GM12878 (cell line): Measurements from ENCODE around the gene PRDM16. TPM values are rescaled to one million over a fixed set of nuclear protein-coding genes. Genes with fewer than 3 reads are reported as not detected.

Experiments used
- ATAC-seq: fragments of 200-7000 bp; cut with Tn5 transposase; 3 replicates; pipeline ENCODE4 v1.9.1; 2020; ENCODE audit warnings: mild to moderate bottlenecking, moderate library complexity
- BruUV-seq: library from RNA; stranded (reverse); fragments of 400-500 nt; replicated peaks from 2 replicates; lab custom pipeline; 2021; lab: Mats Ljungman, UMichigan
- CTCF ChIA-PET: fragments of 300-600 bp; sonication (Branson Sonifier 250); formaldehyde crosslinking; extraction: SDS; loops from one replicate; lab custom pipeline; 2021; ENCODE audit warnings: inconsistent platforms; lab: Yijun Ruan, JAX
- POLR2A ChIA-PET: fragments of 350-600 bp; formaldehyde crosslinking; extraction: SDS; loops from one replicate; lab custom pipeline; 2021; ENCODE audit warnings: inconsistent platforms; lab: Charles Lee
- RAD21 ChIA-PET: fragments of 300-600 bp; sonication (Branson Sonifier 250); formaldehyde crosslinking; loops from one replicate; lab custom pipeline; 2023; ENCODE audit warnings: antibody characterized with exemption; ENCODE audit not compliant: unreplicated experiment; lab: Charles Lee
- SMC1A ChIA-PET: fragments of 300-600 bp; sonication (Branson Sonifier 250); formaldehyde crosslinking; loops from one replicate; lab custom pipeline; 2023; ENCODE audit not compliant: unreplicated experiment, uncharacterized antibody; lab: Charles Lee
- DNase-seq: peaks from one replicate; pipeline ENCODE4 v3.0.0-alpha.2; 2011; ENCODE audit warnings: low read depth, low spot score
- FAIRE-seq: peaks from 3 replicates; lab custom pipeline; 2011; peaks lifted over from hg19 to GRCh38; lab: Jason Lieb, UNC
- H2AFZ ChIP-seq: 2 replicates; pipeline ENCODE4 v1.6.0; 2011; ENCODE audit warnings: low read depth, low read length, control low read depth; ENCODE audit not compliant: control insufficient read depth
- H3K27ac ChIP-seq: 2 replicates; pipeline ENCODE4 v1.5.1; 2011; ENCODE audit warnings: control low read depth; ENCODE audit not compliant: control insufficient read depth, insufficient read depth
- H3K27me3 ChIP-seq, 2 experiments: replicated peaks in 1 of 2; 2 replicates each; pipeline versions ENCODE4 v1.6.0 to v1.6.1; 2011; ENCODE audit warnings: low read length in 1 of 2; ENCODE audit not compliant: control insufficient read depth in 2 of 2, insufficient read depth in 2 of 2
- H3K36me3 ChIP-seq, 2 experiments: 2 replicates each; pipeline ENCODE4 v1.5.1; 2011; ENCODE audit warnings: low read length in 1 of 2; ENCODE audit not compliant: control insufficient read depth in 2 of 2, insufficient read depth in 2 of 2
- H3K4me1 ChIP-seq: 2 replicates; pipeline ENCODE4 v1.6.1; 2011; ENCODE audit warnings: mild to moderate bottlenecking, low read length, moderate library complexity, mixed read lengths; ENCODE audit not compliant: control insufficient read depth, insufficient read depth
- H3K4me2 ChIP-seq: 2 replicates; pipeline ENCODE4 v1.6.0; 2011; ENCODE audit warnings: control low read depth; ENCODE audit not compliant: control insufficient read depth, insufficient read depth
- H3K4me3 ChIP-seq: fragments of 200-600 bp; sonication (generic); 2 replicates; pipeline ENCODE4 v1.5.1; 2016
- H3K79me2 ChIP-seq: 2 replicates; pipeline ENCODE4 v1.6.0; 2011; ENCODE audit warnings: low read length; ENCODE audit not compliant: control insufficient read depth, insufficient read depth
- H3K9ac ChIP-seq: 2 replicates; pipeline ENCODE4 v1.8.0; 2011; ENCODE audit warnings: low read length, control low read depth, mixed read lengths; ENCODE audit not compliant: control insufficient read depth, insufficient read depth
- H3K9me3 ChIP-seq: replicated peaks from 3 replicates; pipeline ENCODE4 v1.5.1; 2011; ENCODE audit warnings: mild to moderate bottlenecking, low read length; ENCODE audit not compliant: control insufficient read depth, insufficient read depth
- H4K20me1 ChIP-seq: 2 replicates; pipeline ENCODE4 v1.6.0; 2011; ENCODE audit not compliant: control insufficient read depth, insufficient read depth
- CHD4 ChIP-seq: fragments of 200-600 bp; sonication (generic); IDR thresholded peaks from 2 replicates; pipeline ENCODE4 v1.6.1; 2016; ENCODE audit warnings: mild to moderate bottlenecking
- EGR1 ChIP-seq, 2 experiments: IDR thresholded peaks; 1 replicate in 1 of 2; 2 replicates in 1 of 2; pipeline ENCODE4 v1.6.1; 2011 to 2012; ENCODE audit warnings: low read depth in 2 of 2, low read length in 2 of 2, borderline replicate concordance in 1 of 2, mild to moderate bottlenecking in 1 of 2, moderate library complexity in 1 of 2
- ESRRA ChIP-seq: IDR thresholded peaks from 2 replicates; pipeline ENCODE4 v1.6.1; 2012; ENCODE audit warnings: mild to moderate bottlenecking, low read length, improper control_type of control experiment
- EZH2 ChIP-seq: IDR thresholded peaks from 2 replicates; pipeline ENCODE4 v1.6.1; 2012; ENCODE audit warnings: low read depth, mild to moderate bottlenecking, control low read depth, inconsistent platforms, low read length, borderline replicate concordance; ENCODE audit not compliant: control insufficient read depth
- MEF2A ChIP-seq: IDR thresholded peaks from 2 replicates; pipeline ENCODE4 v1.6.1; 2011; ENCODE audit warnings: low read depth, mild to moderate bottlenecking, low read length, moderate library complexity; ENCODE audit not compliant: insufficient read depth
- NFIC ChIP-seq: IDR thresholded peaks from 2 replicates; pipeline ENCODE4 v1.6.1; 2012; ENCODE audit warnings: low read depth, mild to moderate bottlenecking, inconsistent platforms, low read length, moderate library complexity
- YY1 ChIP-seq: IDR thresholded peaks from 2 replicates; pipeline ENCODE4 v1.6.1; 2011; ENCODE audit warnings: low read depth, mild to moderate bottlenecking, low read length
- WGBS: methylation state at CpG from one replicate; pipeline ENCODE4 v1.1.6; 2016; ENCODE audit warnings: low lambda C conversion rate; ENCODE audit not compliant: insufficient replicate concordance, insufficient coverage; ENCODE audit errors: missing lambda C conversion rate; 5-methylcytosine and 5-hydroxymethylcytosine counted together
- in situ Hi-C: fragments of 300-500 bp; cut with MboI; formaldehyde crosslinking; loops from 9 replicates; pipeline ENCODE4 v1.14.3; 2018; ENCODE audit warnings: mixed read lengths
- intact Hi-C: fragments of 100-400 bp; cut with micrococcal nuclease; formaldehyde crosslinking; loops from one replicate; pipeline ENCODE4 v1.14.2; 2022; ENCODE audit not compliant: unreplicated experiment
- polyA plus RNA-seq, 11 experiments: library from polyadenylated mRNA; depleted of rRNA in 4 of 11; unstranded in 6 of 11; stranded (reverse) in 5 of 11; fragments of >200 nt; fragmentation: Nextera tagmentation in 4 of 11; fragmentation: Illumina TruSeq in 1 of 11; extraction: Ambion mirVana in 4 of 11; extraction: Trizol in 1 of 11; gene quantifications; 1 replicate in 1 of 11; 2 replicates in 10 of 11; pipeline versions ENCODE4 v1.2.1 to v1.2.3, GENCODE V29; 2011 to 2016; ENCODE audit warnings: inconsistent platforms in 2 of 11, missing spikeins in 2 of 11, low read depth in 1 of 11
- total RNA-seq, 4 experiments: library from RNA; depleted of rRNA in 3 of 4; stranded (reverse); fragments of >200 nt in 3 of 4; fragmentation: Illumina TruSeq in 1 of 4; extraction: Trizol in 1 of 4; gene quantifications; 2 replicates each; pipeline versions ENCODE4 v1.2.1 to v1.2.3, GENCODE V29; 2013 to 2021
- TF ChIP-seq, protein P1 (sequence below): IDR thresholded peaks from 2 replicates; pipeline ENCODE4 v1.6.1; 2012; ENCODE audit warnings: improper control_type of control experiment, low read depth, low read length; ENCODE audit not compliant: insufficient replicate concordance
- TF ChIP-seq, protein P2 (sequence below): IDR thresholded peaks from 2 replicates; pipeline ENCODE4 v1.6.1; 2011; ENCODE audit warnings: low read depth, low read length, improper control_type of control experiment, borderline replicate concordance
- TF ChIP-seq, protein P3 (sequence below): fragments of 450-650 bp; IDR thresholded peaks from 2 replicates; pipeline ENCODE4 v1.6.1; 2014; ENCODE audit warnings: mild to moderate bottlenecking

PRDM16 gene
- total and polyA plus RNA-seq, 10 of the 15 experiments (the other 5 are each of a cell fraction or from before 2014, with no cell fraction given) = 0.03 TPM; not detected in 9

DNA sequence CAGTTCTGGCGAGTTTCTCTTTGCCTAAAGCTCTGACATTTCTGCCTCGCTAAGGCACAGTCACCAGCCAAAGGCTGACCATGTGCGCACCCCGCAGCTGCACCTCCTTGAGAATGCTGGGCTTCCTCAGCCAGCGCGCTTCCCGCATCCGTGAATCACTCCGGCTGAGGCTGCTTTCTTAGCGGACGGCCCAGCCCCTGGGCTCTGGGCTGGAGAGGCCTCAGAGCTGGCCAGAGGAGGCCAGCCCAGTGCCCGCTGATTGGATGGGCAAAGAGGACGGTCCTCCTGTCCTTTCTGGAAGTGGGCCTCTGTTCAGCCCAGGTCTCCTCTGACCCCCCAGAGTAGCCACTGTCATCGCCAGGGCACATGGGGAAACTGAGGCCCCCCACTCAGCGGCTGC is 56.1 kb downstream of the PRDM16 start:
- ChIA-PET RAD21 (no interaction called here), CTCF (no interaction called here), SMC1A (no interaction called here), POLR2A (no interaction called here)
- no peaks in the 10 kb centered on the region for H3K9me3 ChIP-seq
- FAIRE-seq (no peak), ATAC-seq (no peak), DNase-seq (no peak)
- intact Hi-C loops = no loop called here
- no peaks in the 10 kb centered on the region for H4K20me1 ChIP-seq
- no peak overlapping the region for H2AFZ ChIP-seq
- in situ Hi-C loops = no loop called here
- H3K4me2 ChIP-seq = no peak overlapping the region
- no peak overlapping the region for H3K4me3 ChIP-seq
- H3K27me3 ChIP-seq = no peaks in the 10 kb centered on the region
- no peaks in the 10 kb centered on the region for H3K79me2 ChIP-seq
- no peak overlapping the region for H3K27ac ChIP-seq
- 51% methylated on average over 15 of the region's 15 CpGs for WGBS
- TF ChIP-seq, protein P1, sequence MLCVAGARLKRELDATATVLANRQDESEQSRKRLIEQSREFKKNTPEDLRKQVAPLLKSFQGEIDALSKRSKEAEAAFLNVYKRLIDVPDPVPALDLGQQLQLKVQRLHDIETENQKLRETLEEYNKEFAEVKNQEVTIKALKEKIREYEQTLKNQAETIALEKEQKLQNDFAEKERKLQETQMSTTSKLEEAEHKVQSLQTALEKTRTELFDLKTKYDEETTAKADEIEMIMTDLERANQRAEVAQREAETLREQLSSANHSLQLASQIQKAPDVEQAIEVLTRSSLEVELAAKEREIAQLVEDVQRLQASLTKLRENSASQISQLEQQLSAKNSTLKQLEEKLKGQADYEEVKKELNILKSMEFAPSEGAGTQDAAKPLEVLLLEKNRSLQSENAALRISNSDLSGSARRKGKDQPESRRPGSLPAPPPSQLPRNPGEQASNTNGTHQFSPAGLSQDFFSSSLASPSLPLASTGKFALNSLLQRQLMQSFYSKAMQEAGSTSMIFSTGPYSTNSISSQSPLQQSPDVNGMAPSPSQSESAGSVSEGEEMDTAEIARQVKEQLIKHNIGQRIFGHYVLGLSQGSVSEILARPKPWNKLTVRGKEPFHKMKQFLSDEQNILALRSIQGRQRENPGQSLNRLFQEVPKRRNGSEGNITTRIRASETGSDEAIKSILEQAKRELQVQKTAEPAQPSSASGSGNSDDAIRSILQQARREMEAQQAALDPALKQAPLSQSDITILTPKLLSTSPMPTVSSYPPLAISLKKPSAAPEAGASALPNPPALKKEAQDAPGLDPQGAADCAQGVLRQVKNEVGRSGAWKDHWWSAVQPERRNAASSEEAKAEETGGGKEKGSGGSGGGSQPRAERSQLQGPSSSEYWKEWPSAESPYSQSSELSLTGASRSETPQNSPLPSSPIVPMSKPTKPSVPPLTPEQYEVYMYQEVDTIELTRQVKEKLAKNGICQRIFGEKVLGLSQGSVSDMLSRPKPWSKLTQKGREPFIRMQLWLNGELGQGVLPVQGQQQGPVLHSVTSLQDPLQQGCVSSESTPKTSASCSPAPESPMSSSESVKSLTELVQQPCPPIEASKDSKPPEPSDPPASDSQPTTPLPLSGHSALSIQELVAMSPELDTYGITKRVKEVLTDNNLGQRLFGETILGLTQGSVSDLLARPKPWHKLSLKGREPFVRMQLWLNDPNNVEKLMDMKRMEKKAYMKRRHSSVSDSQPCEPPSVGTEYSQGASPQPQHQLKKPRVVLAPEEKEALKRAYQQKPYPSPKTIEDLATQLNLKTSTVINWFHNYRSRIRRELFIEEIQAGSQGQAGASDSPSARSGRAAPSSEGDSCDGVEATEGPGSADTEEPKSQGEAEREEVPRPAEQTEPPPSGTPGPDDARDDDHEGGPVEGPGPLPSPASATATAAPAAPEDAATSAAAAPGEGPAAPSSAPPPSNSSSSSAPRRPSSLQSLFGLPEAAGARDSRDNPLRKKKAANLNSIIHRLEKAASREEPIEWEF = no peak
- no peak for TF ChIP-seq EGR1 (IDR thresholded peaks at IDR 0.05; ENCODE audit: borderline replicate concordance in 1 of 2, low read depth in 2 of 2, low read length in 2 of 2)
- TF ChIP-seq EZH2 = no peak
- TF ChIP-seq, protein P2, sequence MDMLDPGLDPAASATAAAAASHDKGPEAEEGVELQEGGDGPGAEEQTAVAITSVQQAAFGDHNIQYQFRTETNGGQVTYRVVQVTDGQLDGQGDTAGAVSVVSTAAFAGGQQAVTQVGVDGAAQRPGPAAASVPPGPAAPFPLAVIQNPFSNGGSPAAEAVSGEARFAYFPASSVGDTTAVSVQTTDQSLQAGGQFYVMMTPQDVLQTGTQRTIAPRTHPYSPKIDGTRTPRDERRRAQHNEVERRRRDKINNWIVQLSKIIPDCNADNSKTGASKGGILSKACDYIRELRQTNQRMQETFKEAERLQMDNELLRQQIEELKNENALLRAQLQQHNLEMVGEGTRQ = no peak
- no peak for TF ChIP-seq NFIC
- TF ChIP-seq, protein P3, sequence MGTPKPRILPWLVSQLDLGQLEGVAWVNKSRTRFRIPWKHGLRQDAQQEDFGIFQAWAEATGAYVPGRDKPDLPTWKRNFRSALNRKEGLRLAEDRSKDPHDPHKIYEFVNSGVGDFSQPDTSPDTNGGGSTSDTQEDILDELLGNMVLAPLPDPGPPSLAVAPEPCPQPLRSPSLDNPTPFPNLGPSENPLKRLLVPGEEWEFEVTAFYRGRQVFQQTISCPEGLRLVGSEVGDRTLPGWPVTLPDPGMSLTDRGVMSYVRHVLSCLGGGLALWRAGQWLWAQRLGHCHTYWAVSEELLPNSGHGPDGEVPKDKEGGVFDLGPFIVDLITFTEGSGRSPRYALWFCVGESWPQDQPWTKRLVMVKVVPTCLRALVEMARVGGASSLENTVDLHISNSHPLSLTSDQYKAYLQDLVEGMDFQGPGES = no peak
- TF ChIP-seq ESRRA = no peak
- TF ChIP-seq CHD4 = no peak
- TF ChIP-seq MEF2A = no peak
- TF ChIP-seq YY1 = no peak
- H3K4me1 ChIP-seq = no peaks in the 10 kb centered on the region
- BruUV-seq = no TSS peak
- no peaks in the 10 kb centered on the region for H3K36me3 ChIP-seq
- H3K9ac ChIP-seq = no peak overlapping the region
